Cardiac fibroblast (primary cell): Measurements from ENCODE around the gene ZSWIM4.
A peak's percentile ranks its signal among the peaks of the same experiment; 100 is the strongest.

Source experiments
- DNase-seq, 2 donors: peaks; one replicate each; pipeline versions ENCODE4 v3.0.0 to v3.0.0-alpha.2; 2010; ENCODE audit warnings: low read depth in 2 of 2
- H3K4me3 ChIP-seq, 2 donors: replicated peaks in 1 of 2; 1 replicate in 1 of 2; 2 replicates in 1 of 2; pipeline ENCODE4 v1.5.1; 2011; ENCODE audit warnings: low read depth in 2 of 2, low read length in 2 of 2, mild to moderate bottlenecking in 2 of 2, moderate library complexity in 1 of 2
- TF ChIP-seq, protein P1 (sequence below): IDR thresholded peaks from one replicate; pipeline ENCODE4 v1.5.1; 2011; ENCODE audit warnings: low read depth, mild to moderate bottlenecking, low read length, inconsistent platforms

ZSWIM4 gene

GRCh38 chr19:13797870-13798269 lies 2.6 kb downstream of the ZSWIM4 start:
- TF ChIP-seq, protein P1, sequence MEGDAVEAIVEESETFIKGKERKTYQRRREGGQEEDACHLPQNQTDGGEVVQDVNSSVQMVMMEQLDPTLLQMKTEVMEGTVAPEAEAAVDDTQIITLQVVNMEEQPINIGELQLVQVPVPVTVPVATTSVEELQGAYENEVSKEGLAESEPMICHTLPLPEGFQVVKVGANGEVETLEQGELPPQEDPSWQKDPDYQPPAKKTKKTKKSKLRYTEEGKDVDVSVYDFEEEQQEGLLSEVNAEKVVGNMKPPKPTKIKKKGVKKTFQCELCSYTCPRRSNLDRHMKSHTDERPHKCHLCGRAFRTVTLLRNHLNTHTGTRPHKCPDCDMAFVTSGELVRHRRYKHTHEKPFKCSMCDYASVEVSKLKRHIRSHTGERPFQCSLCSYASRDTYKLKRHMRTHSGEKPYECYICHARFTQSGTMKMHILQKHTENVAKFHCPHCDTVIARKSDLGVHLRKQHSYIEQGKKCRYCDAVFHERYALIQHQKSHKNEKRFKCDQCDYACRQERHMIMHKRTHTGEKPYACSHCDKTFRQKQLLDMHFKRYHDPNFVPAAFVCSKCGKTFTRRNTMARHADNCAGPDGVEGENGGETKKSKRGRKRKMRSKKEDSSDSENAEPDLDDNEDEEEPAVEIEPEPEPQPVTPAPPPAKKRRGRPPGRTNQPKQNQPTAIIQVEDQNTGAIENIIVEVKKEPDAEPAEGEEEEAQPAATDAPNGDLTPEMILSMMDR, result no peak
- peak; percentile 91 to 94 for DNase-seq
- H3K4me3 ChIP-seq, result no peak overlapping the region

GRCh38 chr19:13799669-13800068 lies 4.4 kb downstream of the ZSWIM4 start:
- no peak overlapping the region for H3K4me3 ChIP-seq
- no peak for DNase-seq
- TF ChIP-seq, protein P1, result no peak

DNA sequence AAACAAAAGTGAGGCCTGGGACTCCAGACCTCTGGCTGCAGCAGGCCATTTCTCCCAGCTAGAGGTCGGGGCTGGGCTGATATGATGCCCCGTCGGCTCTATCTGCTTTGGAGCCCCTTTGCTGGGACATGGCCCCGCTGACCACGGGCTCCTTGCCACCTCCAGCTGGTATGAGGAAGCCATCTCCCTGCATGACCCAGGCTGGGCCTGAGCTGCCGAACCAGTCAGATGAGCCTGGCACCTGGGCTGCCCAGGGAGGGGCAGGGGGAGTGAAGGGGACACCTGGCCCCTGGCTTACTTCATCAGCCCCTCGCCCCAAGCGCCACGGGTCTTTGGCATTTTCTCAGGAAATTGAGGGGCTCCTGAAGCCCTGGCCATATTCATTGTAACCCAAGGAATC lies 7.8 kb downstream of the ZSWIM4 start:
- TF ChIP-seq, protein P1, result no peak
- DNase-seq, result no peak
- no peak overlapping the region for H3K4me3 ChIP-seq

GRCh38 chr19:13804830-13805683 lies 9.8 kb downstream of the ZSWIM4 start:
- TF ChIP-seq, protein P1, result peak; percentile 17
- no peak for DNase-seq
- no peak overlapping the region for H3K4me3 ChIP-seq

DNA sequence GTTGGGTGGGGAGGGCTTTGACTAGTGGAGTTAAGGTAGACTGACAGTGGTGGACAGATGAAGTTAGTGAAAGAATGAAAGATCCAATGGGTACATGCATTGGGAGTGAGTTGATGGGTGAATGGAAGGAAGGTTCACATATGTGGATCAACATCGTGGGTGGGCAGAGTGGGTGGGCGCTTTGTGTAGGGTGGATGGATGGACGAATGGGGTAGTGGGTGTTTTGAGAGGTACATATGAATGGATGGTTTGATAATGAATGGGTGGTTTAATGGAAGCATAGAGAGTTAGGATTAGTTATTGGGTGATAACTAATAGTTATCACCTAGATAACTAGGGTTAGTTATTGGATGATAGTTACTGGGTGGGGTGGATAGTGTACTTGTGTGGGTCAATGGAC lies 11.5 kb downstream of the ZSWIM4 start:
- no peak for DNase-seq
- H3K4me3 ChIP-seq, result no peak overlapping the region
- TF ChIP-seq, protein P1, result no peak

GRCh38 chr19:13807421-13808021 lies 12.3 kb downstream of the ZSWIM4 start:
- TF ChIP-seq, protein P1, result no peak
- no peak overlapping the region for H3K4me3 ChIP-seq
- no peak for DNase-seq
